Activated CD4-positive, alpha-beta T cell treated with anti-CD3 and anti-CD28 coated beads, Interleukin-2, amount 50 U/mL, for 24 hours (primary cell): Measurements from ENCODE around the gene MAGEA11.
"Not testable (repeated sequence)": the region's sequence is repeated elsewhere in the genome, so short reads cannot be mapped to it uniquely, and the experiment has no call there.

Experiments
- DNase-seq, 2 donors: peaks; one replicate each; pipeline ENCODE4 v3.0.0-alpha.2; 2020; ENCODE audit warnings: low read depth in 1 of 2, low spot score in 1 of 2

MAGEA11 gene

DNA sequence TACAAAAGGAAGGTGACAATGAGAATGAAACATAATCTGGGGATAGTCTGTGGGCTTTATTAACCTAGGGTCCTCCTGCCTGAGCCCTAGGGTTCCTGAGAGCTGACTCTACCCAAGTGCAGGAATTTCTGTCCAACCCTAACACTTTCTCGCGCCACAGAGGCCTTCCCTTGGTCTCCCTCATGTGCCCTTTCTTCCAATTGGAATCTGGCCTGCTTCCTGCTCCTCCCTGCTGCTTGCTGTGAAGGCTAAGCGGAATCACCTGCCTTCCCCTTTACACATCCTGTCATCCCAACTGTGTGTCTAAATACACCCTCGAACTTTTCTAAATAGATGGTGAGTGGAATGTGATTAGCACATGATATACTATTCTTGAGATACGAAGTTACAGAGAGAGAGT, 5.9 kb downstream of the MAGEA11 start:
- DNase-seq, result no peak

GRCh38 chrX:149718757-149719156, 6.9 kb downstream of the MAGEA11 start:
- no peak for DNase-seq

GRCh38 chrX:149720021-149720689, 8.3 kb downstream of the MAGEA11 start:
- DNase-seq, result no peak

DNA sequence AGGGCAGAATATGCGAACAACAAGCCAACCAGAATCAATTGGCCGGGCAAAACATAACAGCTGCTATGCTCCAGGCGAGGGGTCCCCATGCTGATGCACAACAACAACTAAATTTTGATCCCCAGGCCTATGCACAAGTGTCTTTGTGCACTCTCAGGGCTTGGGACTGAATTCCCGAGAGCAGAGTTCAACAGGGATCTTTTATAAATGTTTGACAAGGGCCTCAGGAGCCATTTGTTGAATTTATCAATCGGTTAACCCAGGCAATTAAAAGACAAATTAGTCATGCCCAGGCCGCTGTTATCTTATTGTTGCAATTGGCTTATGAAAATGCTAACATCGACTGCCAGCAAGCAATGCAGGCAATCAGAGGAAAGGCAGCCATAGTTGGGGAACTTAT, 9.4 kb downstream of the MAGEA11 start:
- not testable (repeated sequence) for DNase-seq

DNA sequence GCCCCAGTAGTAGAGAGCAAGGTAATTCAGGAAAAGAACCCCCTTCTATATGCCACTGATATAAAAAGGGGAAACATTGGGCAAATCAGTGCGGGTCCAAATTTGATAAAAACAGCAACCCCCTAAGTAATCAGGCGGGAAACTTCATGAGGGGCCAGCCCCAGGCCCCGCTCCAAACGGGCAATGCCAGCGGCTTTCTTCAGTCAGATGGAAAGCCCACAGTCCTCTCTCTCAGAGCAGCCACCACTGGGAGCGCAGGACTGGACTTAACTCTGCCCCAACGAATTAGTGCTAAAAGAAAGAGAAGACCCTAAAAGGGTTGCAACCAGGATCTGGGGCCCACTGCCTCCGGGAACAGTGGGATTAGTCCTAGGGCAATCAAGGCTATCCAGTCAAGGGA, 9.9 kb downstream of the MAGEA11 start:
- no peak for DNase-seq

GRCh38 chrX:149723583-149724118, 11.8 kb downstream of the MAGEA11 start:
- not testable (repeated sequence) for DNase-seq

DNA sequence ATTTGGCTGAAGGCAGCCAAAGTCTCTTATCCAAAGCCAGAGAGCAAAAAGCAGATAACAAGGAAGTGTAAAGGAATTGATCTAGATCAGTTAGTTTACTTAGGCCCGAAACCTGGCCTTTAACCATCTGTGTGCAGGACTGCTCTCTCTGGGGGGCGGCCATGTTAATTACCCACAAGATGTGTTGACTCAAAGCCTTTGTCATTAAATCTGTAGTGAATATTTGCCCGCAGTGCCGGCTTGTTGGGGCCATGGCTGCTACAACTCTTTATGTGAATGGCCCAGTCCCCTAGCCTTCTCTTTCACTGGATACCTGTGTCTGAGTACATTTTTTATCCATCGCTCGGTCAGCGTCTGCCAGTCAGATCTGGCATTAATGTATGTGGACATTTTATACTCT, 15.4 kb downstream of the MAGEA11 start:
- not testable (repeated sequence) for DNase-seq

- DNase-seq, result not testable (repeated sequence)
Observed at GRCh38 chrX:149742269-149742668, 30.4 kb downstream of the MAGEA11 start.

GRCh38 chrX:149746390-149747007, 34.6 kb downstream of the MAGEA11 start:
- DNase-seq, result not testable (repeated sequence)

GRCh38 chrX:149757206-149758067, 45.6 kb downstream of the MAGEA11 start:
- no peak for DNase-seq

- no peak for DNase-seq
Observed at GRCh38 chrX:149758068-149758714, 46.3 kb downstream of the MAGEA11 start.

GRCh38 chrX:149758715-149759078, 46.8 kb downstream of the MAGEA11 start:
- DNase-seq, result not testable (repeated sequence)

GRCh38 chrX:149759824-149760223, 48.0 kb downstream of the MAGEA11 start:
- no peak for DNase-seq

- no peak for DNase-seq
Observed at GRCh38 chrX:149760965-149761364, 49.1 kb downstream of the MAGEA11 start.

DNA sequence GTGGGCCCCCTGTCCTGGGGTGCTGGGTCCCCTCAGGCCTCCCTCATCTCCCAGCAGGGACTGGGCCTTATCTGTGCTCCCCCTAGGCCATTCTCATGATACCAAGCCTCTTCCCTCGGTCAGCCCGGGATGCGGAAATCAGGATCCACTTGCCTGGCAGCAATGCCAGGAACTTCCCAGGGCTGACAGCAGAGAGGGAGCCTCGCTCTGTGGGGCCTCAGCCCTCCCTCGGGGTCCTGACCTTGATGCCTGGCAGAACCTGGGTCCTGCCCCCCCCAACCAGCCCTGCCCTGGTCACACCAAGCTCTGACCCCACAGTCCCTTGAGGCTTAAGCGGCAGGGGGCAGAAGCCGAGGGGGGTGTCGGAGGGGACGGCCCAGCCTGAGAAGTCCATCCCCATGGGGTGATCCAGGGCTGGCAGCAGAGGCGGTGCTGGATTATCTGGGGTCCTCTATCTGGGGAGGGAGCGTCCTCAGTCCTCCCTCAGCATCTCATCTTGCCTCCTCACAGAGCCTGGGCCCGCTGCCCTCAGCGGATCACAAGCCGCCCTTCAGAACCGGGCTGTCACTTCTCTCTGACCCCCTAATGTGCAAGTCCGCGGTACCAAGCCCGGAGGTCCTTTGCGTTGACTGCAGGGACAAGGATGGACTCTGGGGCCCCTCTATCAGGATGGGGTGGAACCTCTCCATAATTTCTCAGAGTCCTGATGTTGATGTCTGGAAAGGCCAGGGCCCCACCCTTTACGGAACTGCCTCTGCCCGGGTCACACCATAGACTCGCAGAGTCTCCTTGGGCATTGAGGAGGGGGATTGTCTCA, 50.2 kb downstream of the MAGEA11 start:
- not testable (repeated sequence) for DNase-seq

DNA sequence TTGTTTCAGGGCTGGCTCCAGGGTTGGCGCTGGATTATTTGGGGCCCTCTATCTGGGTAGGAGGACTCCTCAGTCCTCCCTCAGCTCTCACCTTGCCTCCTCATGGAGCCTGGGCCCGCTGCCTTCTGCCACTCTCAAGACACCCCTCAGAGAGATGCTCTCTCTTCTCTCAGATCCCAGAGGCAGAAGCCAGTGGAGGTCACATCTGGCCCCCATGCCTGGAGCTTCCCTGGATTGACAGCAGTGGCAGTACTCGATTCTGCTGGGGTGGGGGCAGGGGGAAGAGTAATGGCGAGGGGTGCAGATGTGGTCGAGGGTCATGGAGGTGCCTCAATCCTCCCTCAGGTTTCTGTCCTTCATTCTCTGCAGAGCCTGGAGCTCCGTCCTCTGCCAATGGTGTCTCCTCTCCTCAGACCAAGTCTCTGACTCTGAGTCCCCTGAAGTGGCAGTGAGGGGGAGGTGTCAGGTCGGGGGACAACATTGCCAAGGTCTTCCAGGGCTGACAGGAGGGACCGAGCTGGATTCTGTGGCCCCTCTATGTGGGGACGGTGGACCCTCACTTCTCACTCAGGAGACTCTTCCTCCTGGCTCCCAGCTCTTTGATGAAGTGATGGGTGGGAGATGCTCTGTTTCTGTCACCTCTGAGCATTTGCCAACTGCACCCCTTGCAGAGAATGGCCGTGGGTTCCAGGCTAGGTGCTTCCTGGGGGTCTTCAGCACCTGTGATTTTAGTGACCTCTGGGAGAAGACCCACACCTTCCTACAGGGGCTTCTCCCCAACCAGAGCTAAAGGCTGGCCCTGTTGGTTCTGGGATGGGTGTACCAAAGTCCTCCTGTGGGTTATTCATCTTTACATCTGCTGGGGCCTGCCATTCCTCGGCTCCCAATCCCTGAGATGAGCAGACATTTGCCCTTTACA, 51.1 kb downstream of the MAGEA11 start:
- DNase-seq, result no peak
